Amniotic epithelial cell (primary cell): ENCODE results near the gene SLC4A4.
"Not testable (repeated sequence)": the region's sequence is repeated elsewhere in the genome, so short reads cannot be mapped to it uniquely, and the experiment has no call there.

Source experiments
- DNase-seq: peaks from one replicate; pipeline ENCODE4 v3.0.0-alpha.2; 2010; ENCODE audit warnings: low read depth

SLC4A4 gene

GRCh38 chr4:71360844-71361243 lies 22.0 kb downstream of the SLC4A4 start:
- no peak for DNase-seq

GRCh38 chr4:71361476-71361875 lies 22.7 kb downstream of the SLC4A4 start:
- DNase-seq: no peak

- DNase-seq: no peak
Measured at GRCh38 chr4:71366766-71367165, 27.9 kb downstream of the SLC4A4 start.

GRCh38 chr4:71367546-71367945 lies 28.7 kb downstream of the SLC4A4 start:
- DNase-seq: no peak

- DNase-seq: no peak
Measured at GRCh38 chr4:71368906-71369305, 30.1 kb downstream of the SLC4A4 start.

GRCh38 chr4:71369536-71369935 lies 30.7 kb downstream of the SLC4A4 start:
- no peak for DNase-seq

- DNase-seq: no peak
Measured at GRCh38 chr4:71375494-71375893, 36.7 kb downstream of the SLC4A4 start.

- DNase-seq: peak; percentile 84
Measured at GRCh38 chr4:71377561-71377960, 38.7 kb downstream of the SLC4A4 start.

- DNase-seq: no peak
Measured at GRCh38 chr4:71379126-71379525, 40.3 kb downstream of the SLC4A4 start.

GRCh38 chr4:71380788-71381187 lies 42.0 kb downstream of the SLC4A4 start:
- peak; percentile 86 for DNase-seq

- DNase-seq: no peak
Measured at GRCh38 chr4:71382125-71382899, 43.5 kb downstream of the SLC4A4 start.

GRCh38 chr4:71382900-71383560 lies 44.2 kb downstream of the SLC4A4 start:
- DNase-seq: no peak

- no peak for DNase-seq
Measured at GRCh38 chr4:71383984-71384383, 45.2 kb downstream of the SLC4A4 start.

GRCh38 chr4:71389149-71389827 lies 50.5 kb downstream of the SLC4A4 start:
- DNase-seq: peak; percentile 38

GRCh38 chr4:71392109-71392508 lies 53.3 kb downstream of the SLC4A4 start:
- no peak for DNase-seq

GRCh38 chr4:71396382-71396781 lies 57.6 kb downstream of the SLC4A4 start:
- DNase-seq: peak; percentile 76

GRCh38 chr4:71400810-71401209 lies 62.0 kb downstream of the SLC4A4 start:
- DNase-seq: no peak

GRCh38 chr4:71402616-71403015 lies 63.8 kb downstream of the SLC4A4 start:
- no peak for DNase-seq

GRCh38 chr4:71404049-71404448 lies 65.2 kb downstream of the SLC4A4 start:
- no peak for DNase-seq

GRCh38 chr4:71405791-71406190 lies 67.0 kb downstream of the SLC4A4 start:
- DNase-seq: no peak

GRCh38 chr4:71406459-71406963 lies 67.7 kb downstream of the SLC4A4 start:
- DNase-seq: peak; percentile 65

GRCh38 chr4:71408961-71409360 lies 70.1 kb downstream of the SLC4A4 start:
- DNase-seq: not testable (repeated sequence)

GRCh38 chr4:71411981-71412380 lies 73.2 kb downstream of the SLC4A4 start:
- DNase-seq: peak; percentile 56
